WTC11 (cell line): ENCODE measurements around the gene GABBR1.

Experiments used
- CTCF ChIP-seq: fragments of 200-600 bp; IDR thresholded peaks from 2 replicates; pipeline ENCODE4 v1.8.0; 2022; ENCODE audit warnings: antibody characterized with exemption
- ESRRA ChIP-seq: sonication (generic); formaldehyde crosslinking; IDR thresholded peaks from 2 replicates; pipeline ENCODE4 v1.8.1; 2022; ENCODE audit warnings: mild to moderate bottlenecking, missing genetic modification reagents, borderline replicate concordance
- FOXK1 ChIP-seq: sonication (generic); formaldehyde crosslinking; IDR thresholded peaks from 2 replicates; pipeline ENCODE4 v1.8.0; 2022; ENCODE audit warnings: mild to moderate bottlenecking, moderate library complexity, missing genetic modification reagents
- MAX ChIP-seq: sonication (generic); formaldehyde crosslinking; IDR thresholded peaks from 2 replicates; pipeline ENCODE4 v1.8.0; 2022; ENCODE audit warnings: mild to moderate bottlenecking, missing genetic modification reagents
- NFYB ChIP-seq: sonication (generic); formaldehyde crosslinking; conservative IDR thresholded peaks from 2 replicates; pipeline ENCODE4 v1.8.0; 2022; ENCODE audit warnings: low read depth, missing genetic modification reagents
- PRDM15 ChIP-seq: sonication (generic); formaldehyde crosslinking; IDR thresholded peaks from 2 replicates; pipeline ENCODE4 v1.8.0; 2022; ENCODE audit warnings: missing genetic modification reagents
- STAT6 ChIP-seq: sonication (generic); formaldehyde crosslinking; conservative IDR thresholded peaks from 2 replicates; pipeline ENCODE4 v1.8.1; 2023; ENCODE audit warnings: mild to moderate bottlenecking, low read depth, missing genetic modification reagents, moderate library complexity
- USF2 ChIP-seq: sonication (generic); formaldehyde crosslinking; IDR thresholded peaks from 2 replicates; pipeline ENCODE4 v1.8.1; 2023; ENCODE audit warnings: mild to moderate bottlenecking, missing genetic modification reagents, moderate library complexity
- ZNF121 ChIP-seq: sonication (generic); formaldehyde crosslinking; IDR thresholded peaks from 2 replicates; pipeline ENCODE4 v1.8.0; 2023; ENCODE audit warnings: missing genetic modification reagents
- ZNF532 ChIP-seq: fragments of 250-450 bp; sonication (Bioruptor Pico); IDR thresholded peaks from 2 replicates; pipeline ENCODE4 v1.9.0; 2021; ENCODE audit warnings: mild to moderate bottlenecking, borderline replicate concordance
- TF ChIP-seq, protein P1 (sequence below): sonication (generic); formaldehyde crosslinking; IDR thresholded peaks from 2 replicates; pipeline ENCODE4 v1.8.1; 2022; ENCODE audit warnings: missing genetic modification reagents, borderline replicate concordance
- TF ChIP-seq, protein P2 (sequence below): fragments of 250-450 bp; sonication (Bioruptor Pico); IDR thresholded peaks from 2 replicates; pipeline ENCODE4 v1.8.0; 2021; ENCODE audit warnings: mild to moderate bottlenecking

DNA sequence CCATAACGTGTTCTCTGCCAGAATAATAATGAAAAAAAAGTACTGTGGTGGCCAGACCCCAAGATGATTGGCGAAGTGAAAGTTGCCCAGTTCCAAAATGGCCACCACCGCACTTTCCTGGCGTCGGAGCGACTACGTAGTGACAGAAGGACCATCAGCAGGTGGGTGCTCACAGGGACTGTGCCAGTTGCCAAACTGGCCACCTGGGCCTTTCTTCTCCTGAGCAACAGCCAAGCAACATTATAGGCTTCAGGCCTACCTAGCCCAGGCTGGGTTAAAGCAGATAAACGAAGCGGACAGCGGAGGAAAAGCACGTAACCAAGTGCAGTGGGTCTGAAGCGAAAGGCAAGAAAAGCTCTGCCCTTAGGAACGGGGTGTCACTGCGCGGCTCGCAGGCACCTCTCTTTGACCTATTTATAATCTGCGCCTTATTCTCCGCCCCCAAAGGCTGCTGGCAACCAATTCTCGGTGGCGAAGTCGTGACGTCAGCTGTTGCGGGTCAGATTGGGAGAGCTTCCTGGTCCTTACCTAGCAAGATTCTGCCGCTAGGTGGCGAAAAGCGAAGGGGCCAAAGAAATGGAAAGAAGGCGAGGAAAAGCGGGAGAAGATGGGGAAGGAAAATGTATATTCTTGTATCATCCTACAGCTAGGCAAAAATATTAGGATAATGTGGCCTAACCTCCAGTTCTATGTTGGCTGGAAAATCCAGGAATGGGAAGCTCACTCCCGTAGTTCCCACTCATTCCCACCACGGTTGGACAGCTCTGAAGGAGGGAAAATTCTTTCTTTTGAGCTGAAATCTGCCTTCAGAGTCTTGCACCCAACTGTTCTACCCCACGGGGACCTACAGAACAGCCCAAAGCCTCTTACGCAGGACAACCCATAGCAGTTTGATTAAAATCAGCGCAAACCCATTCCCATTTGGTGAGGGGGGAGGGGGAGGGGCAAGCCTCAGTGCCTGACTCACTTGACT is 17.0 kb upstream of the GABBR1 start:
- TF ChIP-seq FOXK1 (no peak), ESRRA (CRISPR knock-in tag) (no peak), CTCF (peak; percentile 73), STAT6 (CRISPR knock-in tag) (no peak), ZNF121 (no peak), USF2 (CRISPR knock-in tag) (no peak), MAX (CRISPR knock-in tag) (peak; percentile 61), NFYB (CRISPR knock-in tag) (peak; percentile 40), ZNF532 (CRISPR knock-in tag) (no peak), PRDM15 (no peak)
- TF ChIP-seq, protein P1, sequence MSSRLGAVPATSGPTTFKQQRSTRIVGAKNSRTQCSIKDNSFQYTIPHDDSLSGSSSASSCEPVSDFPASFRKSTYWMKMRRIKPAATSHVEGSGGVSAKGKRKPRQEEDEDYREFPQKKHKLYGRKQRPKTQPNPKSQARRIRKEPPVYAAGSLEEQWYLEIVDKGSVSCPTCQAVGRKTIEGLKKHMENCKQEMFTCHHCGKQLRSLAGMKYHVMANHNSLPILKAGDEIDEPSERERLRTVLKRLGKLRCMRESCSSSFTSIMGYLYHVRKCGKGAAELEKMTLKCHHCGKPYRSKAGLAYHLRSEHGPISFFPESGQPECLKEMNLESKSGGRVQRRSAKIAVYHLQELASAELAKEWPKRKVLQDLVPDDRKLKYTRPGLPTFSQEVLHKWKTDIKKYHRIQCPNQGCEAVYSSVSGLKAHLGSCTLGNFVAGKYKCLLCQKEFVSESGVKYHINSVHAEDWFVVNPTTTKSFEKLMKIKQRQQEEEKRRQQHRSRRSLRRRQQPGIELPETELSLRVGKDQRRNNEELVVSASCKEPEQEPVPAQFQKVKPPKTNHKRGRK (CRISPR knock-in tag) = no peak
- TF ChIP-seq, protein P2, sequence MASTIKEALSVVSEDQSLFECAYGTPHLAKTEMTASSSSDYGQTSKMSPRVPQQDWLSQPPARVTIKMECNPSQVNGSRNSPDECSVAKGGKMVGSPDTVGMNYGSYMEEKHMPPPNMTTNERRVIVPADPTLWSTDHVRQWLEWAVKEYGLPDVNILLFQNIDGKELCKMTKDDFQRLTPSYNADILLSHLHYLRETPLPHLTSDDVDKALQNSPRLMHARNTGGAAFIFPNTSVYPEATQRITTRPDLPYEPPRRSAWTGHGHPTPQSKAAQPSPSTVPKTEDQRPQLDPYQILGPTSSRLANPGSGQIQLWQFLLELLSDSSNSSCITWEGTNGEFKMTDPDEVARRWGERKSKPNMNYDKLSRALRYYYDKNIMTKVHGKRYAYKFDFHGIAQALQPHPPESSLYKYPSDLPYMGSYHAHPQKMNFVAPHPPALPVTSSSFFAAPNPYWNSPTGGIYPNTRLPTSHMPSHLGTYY (CRISPR knock-in tag) = no peak
